Lung (tissue), 12 donors: ENCODE data around the gene DLX1. TPM values are rescaled to one million over a fixed set of nuclear protein-coding genes. Genes with fewer than 3 reads are reported as not detected.

ENCODE experiments used
- ATAC-seq: fragments of 200-7000 bp; cut with Tn5 transposase; one replicate; pipeline ENCODE4 v1.9.1; 2020; ENCODE audit warnings: moderate number of reproducible peaks; ENCODE audit not compliant: insufficient read depth, low FRiP score
- DNase-seq, 3 donors: peaks; one replicate each; pipeline ENCODE4 v3.0.0-alpha.2; 2013 to 2017
- H3K27ac ChIP-seq, 2 donors: one replicate each; pipeline ENCODE4 v1.5.1; 2013; ENCODE audit warnings: mild to moderate bottlenecking in 2 of 2, moderate library complexity in 2 of 2, control low read depth in 1 of 2, inconsistent platforms in 1 of 2, low read depth in 1 of 2, low read length in 1 of 2
- H3K27me3 ChIP-seq, 3 donors: one replicate each; pipeline ENCODE4 v1.5.1; 2013; ENCODE audit warnings: low read length in 2 of 3; ENCODE audit not compliant: control insufficient read depth in 3 of 3, insufficient read depth in 3 of 3
- H3K36me3 ChIP-seq, 4 donors: one replicate each; pipeline ENCODE4 v1.5.1; 2013; ENCODE audit warnings: low read length in 4 of 4, mild to moderate bottlenecking in 1 of 4, moderate library complexity in 1 of 4; ENCODE audit not compliant: control insufficient read depth in 4 of 4, insufficient read depth in 4 of 4
- H3K4me1 ChIP-seq, 5 donors: one replicate each; pipeline ENCODE4 v1.5.1; 2013; ENCODE audit warnings: low read length in 5 of 5, mild to moderate bottlenecking in 2 of 5, moderate library complexity in 1 of 5; ENCODE audit not compliant: control insufficient read depth in 5 of 5, insufficient read depth in 5 of 5
- H3K4me3 ChIP-seq: one replicate; pipeline ENCODE4 v1.5.1; 2013; ENCODE audit warnings: mild to moderate bottlenecking, control low read depth, moderate library complexity
- H3K9ac ChIP-seq, 2 donors: one replicate each; pipeline ENCODE4 v1.5.1; 2013; ENCODE audit warnings: low read length in 2 of 2, control low read depth in 1 of 2; ENCODE audit not compliant: insufficient read depth in 1 of 2
- H3K9me3 ChIP-seq, 4 donors: one replicate each; pipeline ENCODE4 v1.5.1; 2013; ENCODE audit warnings: low read length in 3 of 4, mild to moderate bottlenecking in 1 of 4, moderate library complexity in 1 of 4; ENCODE audit not compliant: control insufficient read depth in 4 of 4, insufficient read depth in 3 of 4
- CTCF ChIP-seq: IDR thresholded peaks from 2 replicates; pipeline ENCODE4 v1.5.1; 2012; ENCODE audit warnings: mild to moderate bottlenecking; ENCODE audit errors: control extremely low read depth, extremely low read depth
- WGBS, 2 donors: extraction: QIAGEN DNeasy Blood & Tissue Kit; methylation state at CpG; one replicate each; pipeline ENCODE4 v1.1.7; 2013; 5-methylcytosine and 5-hydroxymethylcytosine counted together
- polyA plus RNA-seq, 2 donors: library from polyadenylated mRNA; stranded (reverse); fragments of 200-250 nt; gene quantifications; one replicate each; pipeline ENCODE4 v1.2.1, GENCODE V29; 2013
- total RNA-seq, 2 donors: library from RNA; depleted of rRNA in 1 of 2; stranded (reverse); fragments of >200 nt in 1 of 2; gene quantifications; one replicate each; pipeline ENCODE4 v1.2.1, GENCODE V29; 2014 to 2021
- donor health status: control.
- donor health status: control.
- donor health status: Bipolar disorder and iron deficiency.
- donor health status: healthy.
- donor health status: DM: yes; HTN: yes; CAD: no.

Gene DLX1
- total and polyA plus RNA-seq, 4 donors, result 0.05 TPM; not detected in 3

- H3K36me3 ChIP-seq, result no peaks in the 10 kb centered on the region
- no peaks in the 10 kb centered on the region for H3K27me3 ChIP-seq
- H3K9me3 ChIP-seq, result no peaks in the 10 kb centered on the region
- no peak for TF ChIP-seq CTCF
- no peak overlapping the region for H3K4me3 ChIP-seq
- ATAC-seq (no peak), DNase-seq (no peak)
- H3K27ac ChIP-seq, result no peak overlapping the region
- H3K9ac ChIP-seq, result no peak overlapping the region
- H3K4me1 ChIP-seq, result no peaks in the 10 kb centered on the region
Observed at GRCh38 chr2:172129404-172129803, 44.1 kb downstream of the DLX1 start.

GRCh38 chr2:172131713-172132555 is 46.6 kb downstream of the DLX1 start:
- Histone ChIP-seq H3K36me3 (no peaks in the 10 kb centered on the region), H3K9me3 (no peaks in the 10 kb centered on the region), H3K27ac (no peak overlapping the region), H3K4me1 (no peaks in the 10 kb centered on the region), H3K4me3 (no peak overlapping the region), H3K27me3 (no peaks in the 10 kb centered on the region), H3K9ac (no peak overlapping the region)
- DNase-seq (no peak), ATAC-seq (no peak)
- TF ChIP-seq CTCF, result no peak
- WGBS, 2 donors, result 88 to 90% methylated on average over 5 of the region's 5 CpGs

GRCh38 chr2:172134270-172134669 is 49.0 kb downstream of the DLX1 start:
- Histone ChIP-seq H3K36me3 (no peaks in the 10 kb centered on the region), H3K9me3 (no peaks in the 10 kb centered on the region), H3K27me3 (no peaks in the 10 kb centered on the region), H3K4me1 (no peaks in the 10 kb centered on the region), H3K4me3 (no peak overlapping the region), H3K9ac (no peak overlapping the region), H3K27ac (no peak overlapping the region)
- no peak for TF ChIP-seq CTCF
- WGBS, 2 donors, result 91% methylated on average over 3 of the region's 3 CpGs
- DNase-seq (no peak), ATAC-seq (no peak)
